Measurements from ENCODE around the gene CDKAL1.
"Not testable (repeated sequence)": the region's sequence is repeated elsewhere in the genome, so short reads cannot be mapped to it uniquely, and the experiment has no call there.

CDKAL1 gene

DNA sequence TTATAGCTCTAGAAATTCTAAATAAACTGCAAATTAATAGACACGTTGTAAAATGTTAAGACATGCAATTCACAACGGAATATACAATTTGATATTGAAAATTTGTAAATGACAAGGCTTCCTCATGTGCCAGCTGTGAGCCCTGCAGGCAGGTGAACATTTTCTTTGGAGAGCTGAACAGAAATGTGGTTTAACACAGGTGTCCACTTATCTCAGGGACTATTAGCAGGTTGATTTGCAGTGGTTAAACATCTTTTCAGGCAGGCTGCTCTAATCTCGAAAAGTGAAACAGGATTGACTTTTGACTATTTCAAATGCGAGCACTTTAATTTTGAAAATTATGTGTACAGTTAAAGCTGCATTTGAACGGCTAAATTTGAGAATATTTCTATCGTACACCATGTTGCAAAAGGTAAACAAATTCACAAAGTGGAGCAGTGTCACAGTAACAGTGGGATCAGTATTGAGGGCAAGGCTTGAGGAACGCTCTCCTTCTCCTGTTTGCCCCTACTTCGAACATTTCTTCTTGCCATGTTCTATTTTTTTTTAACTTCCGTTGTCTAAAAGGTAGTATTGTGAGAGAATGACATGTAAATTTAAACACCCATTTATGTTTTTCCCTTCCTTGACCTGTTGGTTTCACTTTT is 210.8 kb downstream of the CDKAL1 start:
- DNase-seq, result no peak

DNA sequence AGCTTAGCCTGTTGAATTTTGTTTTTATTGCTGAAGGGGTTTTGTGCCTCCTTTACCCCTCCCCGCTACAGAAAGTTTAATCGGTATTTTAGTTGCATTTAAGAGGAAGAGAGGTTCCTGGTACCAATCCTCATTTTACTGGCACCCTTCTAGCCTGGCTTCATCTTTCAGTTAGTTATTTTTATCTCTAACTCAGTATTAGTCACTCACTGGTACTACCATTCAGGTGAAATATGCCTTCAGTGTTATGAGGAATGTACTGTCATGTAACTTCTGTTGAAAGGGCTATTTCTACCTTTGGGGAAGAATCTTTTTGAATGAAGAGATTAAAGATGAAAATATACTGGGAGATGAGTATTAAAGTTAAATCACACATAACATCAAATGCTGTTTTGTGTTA is 211.8 kb downstream of the CDKAL1 start:
- DNase-seq, result no peak

GRCh38 chr6:20746805-20747558 is 212.7 kb downstream of the CDKAL1 start:
- no peak for DNase-seq

DNA sequence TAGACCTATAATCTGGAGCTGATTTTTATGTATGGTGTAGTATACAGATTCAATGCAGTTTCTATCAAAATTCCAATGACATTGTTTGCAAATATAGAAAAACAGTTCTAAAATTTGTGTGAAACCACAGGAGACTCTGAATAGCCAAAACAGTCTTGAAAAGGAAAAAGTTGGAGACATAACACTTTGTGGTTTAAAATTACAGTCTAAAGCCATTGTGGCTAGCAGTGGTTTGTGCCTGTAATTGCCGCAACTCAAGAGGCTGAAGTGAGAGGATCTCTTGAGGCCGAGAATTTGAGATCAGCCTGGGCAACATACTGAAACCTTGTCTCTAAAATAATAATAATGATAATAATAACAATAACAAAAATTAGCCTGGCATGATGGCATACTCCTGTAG is 213.7 kb downstream of the CDKAL1 start:
- DNase-seq, result no peak

DNA sequence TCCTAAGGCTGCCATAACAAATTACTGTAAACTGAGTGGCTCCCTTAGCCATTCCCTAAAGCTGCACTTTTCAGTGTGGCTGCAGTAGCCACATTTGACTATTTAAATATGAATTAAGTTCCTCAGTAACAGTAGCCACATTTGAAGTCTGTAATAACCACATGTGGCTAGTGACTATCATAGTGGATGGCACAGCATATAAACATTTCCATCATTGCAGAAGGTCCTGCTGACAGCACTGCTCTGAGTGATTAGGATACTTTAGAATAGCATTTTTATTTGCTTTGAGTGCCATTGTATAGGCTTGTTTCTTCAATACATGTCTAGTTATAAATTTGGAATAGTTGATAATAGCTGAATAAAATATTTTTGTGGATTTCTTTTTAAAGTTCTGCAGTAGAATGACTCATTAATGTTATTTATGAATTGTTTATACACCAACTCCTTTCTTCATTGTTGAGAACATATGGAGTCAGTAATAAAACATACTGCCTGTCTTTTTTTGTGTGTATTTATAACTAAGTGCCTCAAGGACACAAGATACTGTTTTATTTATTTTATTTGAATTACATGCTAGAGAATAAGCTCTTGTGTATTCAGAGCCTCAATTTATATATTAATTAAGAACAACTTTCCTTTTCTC is 217.2 kb downstream of the CDKAL1 start:
- no peak for DNase-seq

- DNase-seq, result no peak
These were observed 221.4 kb downstream of the CDKAL1 start for GRCh38 chr6:20755631-20756030.

DNA sequence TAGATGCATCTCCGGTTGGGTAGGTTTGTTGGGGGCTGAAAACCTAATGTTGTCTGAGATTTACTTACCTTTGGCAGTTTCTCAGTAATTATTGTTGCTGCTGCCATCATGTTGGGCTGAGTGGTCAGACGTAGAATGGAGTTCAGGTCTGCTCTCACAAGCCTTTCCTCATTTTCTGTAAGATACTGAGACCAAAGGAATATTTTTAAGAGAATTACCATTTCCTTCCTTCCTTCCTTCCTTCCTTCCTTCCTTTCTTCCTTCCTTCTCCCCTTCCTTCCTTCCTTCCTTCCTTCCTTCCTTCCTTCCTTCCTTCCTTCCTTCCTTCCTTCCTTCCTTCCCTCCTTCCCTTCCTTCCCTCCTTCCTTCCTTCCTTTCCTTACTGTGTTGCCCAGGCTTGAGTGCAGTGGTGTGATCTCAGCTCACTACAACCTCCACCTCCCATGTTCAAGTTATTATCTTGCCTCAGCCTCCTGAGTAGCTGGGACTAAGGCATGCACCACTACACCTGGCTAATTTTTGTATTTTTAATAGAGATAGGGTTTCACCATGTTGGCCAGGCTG is 222.4 kb downstream of the CDKAL1 start:
- DNase-seq, result not testable (repeated sequence)

- no peak for DNase-seq
These were observed 223.5 kb downstream of the CDKAL1 start for GRCh38 chr6:20757761-20758160.

DNA sequence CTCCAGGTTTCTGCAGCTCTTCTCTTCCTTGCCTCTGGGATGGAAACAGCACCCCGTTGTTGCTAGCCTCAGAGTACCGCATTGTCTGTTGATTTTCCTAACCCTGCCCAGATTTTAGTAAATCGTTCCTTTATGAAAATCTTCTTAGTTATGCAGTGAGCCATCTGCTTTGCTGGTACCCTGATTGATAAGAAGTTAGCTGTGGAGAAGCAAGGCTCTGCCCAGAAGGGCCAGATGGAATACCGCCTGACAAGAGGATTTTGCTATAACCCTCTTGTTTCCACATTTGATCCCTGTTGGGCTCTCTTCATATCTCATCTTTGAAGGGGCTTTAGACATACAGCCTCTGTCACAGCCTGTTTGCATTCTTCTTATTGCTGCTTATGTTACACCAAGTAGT is 229.0 kb downstream of the CDKAL1 start:
- no peak for DNase-seq

DNA sequence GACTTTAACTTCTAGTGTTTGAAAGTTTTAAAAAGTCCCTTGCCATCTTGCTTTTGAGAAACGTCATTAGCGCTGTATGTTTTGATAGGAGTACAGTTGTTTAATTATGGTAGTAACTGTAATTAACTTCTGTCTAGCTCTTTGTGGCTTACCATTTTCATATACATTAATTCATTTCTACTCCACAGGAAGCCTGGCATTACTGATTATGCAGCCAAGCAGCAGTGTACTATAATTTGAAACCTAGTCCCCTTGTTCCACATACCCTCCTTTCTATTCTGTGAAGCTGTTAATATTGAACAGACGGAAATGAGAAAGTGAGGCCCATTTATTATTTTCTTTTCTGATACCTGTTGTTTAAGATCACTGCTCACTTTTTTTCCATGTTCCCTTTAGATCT is 235.4 kb downstream of the CDKAL1 start:
- no peak for DNase-seq

DNA sequence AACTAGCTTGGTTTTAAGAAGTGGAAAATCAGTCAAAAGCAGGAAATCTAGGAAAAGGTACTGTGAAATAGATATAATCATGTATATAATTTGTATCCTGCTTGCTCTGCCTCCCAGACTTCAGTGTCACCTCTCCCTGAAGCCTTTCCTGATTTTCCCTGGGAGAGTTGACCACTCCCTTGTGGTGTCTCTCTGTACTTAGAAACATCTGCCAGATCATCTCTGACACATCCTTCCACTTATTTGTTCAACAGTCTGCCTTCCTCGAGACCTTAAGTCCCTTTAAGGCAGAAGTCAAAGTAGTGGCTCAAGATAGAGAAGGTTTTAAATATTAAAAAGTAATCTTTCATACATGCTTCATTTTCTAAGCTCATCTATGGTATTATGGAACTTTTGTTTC is 236.5 kb downstream of the CDKAL1 start:
- DNase-seq, result no peak

- no peak for DNase-seq
These were observed 237.2 kb downstream of the CDKAL1 start for GRCh38 chr6:20771409-20771808.

DNA sequence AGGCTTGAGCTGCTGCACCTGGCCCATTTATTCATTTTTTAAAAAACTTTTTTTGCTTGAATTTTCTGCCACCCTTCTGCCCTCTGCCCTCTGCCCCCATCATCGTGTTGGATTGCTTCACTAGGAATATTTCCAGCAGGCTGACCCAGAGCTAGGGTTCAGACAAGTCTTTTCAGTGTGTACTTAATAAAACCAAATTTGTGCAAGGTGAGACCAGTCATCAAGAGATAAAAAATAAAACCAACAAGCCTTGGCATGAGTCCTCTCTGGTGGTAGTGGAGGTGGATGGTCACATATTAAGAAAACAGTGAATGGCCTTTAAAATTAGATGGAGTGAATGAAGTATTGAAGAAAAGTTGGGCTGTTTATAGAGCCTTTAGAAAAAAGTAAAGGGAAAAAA is 239.6 kb downstream of the CDKAL1 start:
- no peak for DNase-seq

GRCh38 chr6:20775981-20776380 is 241.7 kb downstream of the CDKAL1 start:
- DNase-seq, result no peak

GRCh38 chr6:20777801-20778200 is 243.5 kb downstream of the CDKAL1 start:
- DNase-seq, result no peak

GRCh38 chr6:20778459-20778858 is 244.2 kb downstream of the CDKAL1 start:
- no peak for DNase-seq

DNA sequence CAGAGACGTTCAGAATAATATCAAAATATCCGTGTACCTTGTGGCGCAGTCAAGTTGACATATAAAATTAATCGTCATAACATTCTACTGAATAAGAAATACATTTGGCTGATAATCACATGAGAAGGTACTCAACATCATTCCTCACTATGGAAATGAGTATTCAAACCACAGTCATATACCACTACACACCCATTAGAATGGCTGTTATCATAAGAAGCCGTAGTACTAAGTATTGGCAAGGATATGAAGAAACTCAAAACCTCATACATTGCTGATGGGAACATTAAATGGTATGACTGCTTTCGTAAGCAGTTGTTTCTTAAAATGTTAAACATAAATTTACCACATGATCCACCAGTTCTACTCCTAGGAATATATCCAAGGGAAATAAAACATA is 244.7 kb downstream of the CDKAL1 start:
- no peak for DNase-seq

- no peak for DNase-seq
These were observed 254.9 kb downstream of the CDKAL1 start for GRCh38 chr6:20789162-20789561.

DNA sequence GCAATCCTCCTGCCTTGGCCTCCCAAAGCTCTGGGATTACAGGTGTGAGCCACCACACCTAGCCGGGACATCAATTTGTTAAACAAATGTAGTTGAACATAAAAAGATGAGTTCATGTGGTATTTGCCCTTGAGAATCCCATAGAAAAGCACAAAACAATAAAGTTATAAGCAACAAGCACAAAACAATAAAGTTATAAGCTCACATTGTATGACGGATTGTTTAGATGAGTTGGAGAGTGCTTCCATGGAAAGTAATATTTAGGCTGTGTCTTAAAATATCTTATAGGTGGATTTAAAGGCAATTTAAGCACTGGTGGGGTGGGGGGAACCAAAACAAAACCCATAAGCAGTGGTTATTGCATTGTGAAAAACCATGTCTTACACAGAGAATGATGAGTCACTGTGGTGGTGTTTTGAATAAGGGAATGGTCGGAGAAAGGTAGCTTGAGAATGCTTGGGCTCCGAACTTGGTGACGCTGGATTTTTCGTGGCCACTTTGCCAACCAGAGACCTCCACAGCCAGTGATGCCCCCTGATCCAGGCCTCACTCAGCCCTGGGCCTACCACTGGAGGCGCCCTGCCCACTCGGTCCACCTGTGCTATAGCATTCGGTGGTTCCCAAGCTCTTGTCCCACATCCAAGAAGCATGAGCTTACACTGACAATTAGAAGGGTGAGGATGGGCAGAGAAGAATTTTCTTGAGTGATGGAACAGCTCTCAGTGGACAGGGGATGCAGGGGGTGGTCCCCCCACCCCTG is 256.0 kb downstream of the CDKAL1 start:
- DNase-seq, result no peak

DNA sequence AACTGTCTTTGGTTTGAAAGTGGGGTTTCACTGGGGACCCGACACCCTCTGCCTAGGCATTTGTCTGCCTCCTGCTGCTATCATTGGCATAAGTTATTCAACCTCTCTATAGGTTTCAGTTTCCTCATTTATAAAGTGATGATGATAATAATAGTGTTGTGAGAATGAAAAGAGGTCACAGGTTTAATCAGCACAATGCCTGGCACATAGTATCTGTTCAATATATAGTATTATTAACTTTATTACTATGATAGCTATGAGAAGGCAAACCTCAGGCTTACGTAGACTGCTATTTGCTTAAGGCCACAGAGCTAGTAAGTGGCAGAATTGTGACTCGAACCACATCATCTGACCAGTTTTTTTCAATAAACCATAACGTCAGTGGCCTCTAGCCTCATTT is 256.8 kb downstream of the CDKAL1 start:
- DNase-seq, result no peak

GRCh38 chr6:20791944-20792343 is 257.7 kb downstream of the CDKAL1 start:
- DNase-seq, result no peak

GRCh38 chr6:20793174-20793573 is 258.9 kb downstream of the CDKAL1 start:
- no peak for DNase-seq

- DNase-seq, result no peak
These were observed 263.3 kb downstream of the CDKAL1 start for GRCh38 chr6:20797597-20797996.

Measured in right kidney (tissue), 1 donor.